WERI-Rb-1 (cell line): ENCODE results near the gene ZSCAN29.

Source experiments
- DNase-seq: peaks from one replicate; pipeline ENCODE4 v3.0.0-alpha.2; 2020
- H3K27ac ChIP-seq: fragments of 250-450 bp; sonication (Bioruptor Pico); 2 replicates; pipeline ENCODE4 v1.5.1; 2020; ENCODE audit warnings: mild to moderate bottlenecking, moderate library complexity
- H3K27me3 ChIP-seq: fragments of 250-450 bp; sonication (Bioruptor Pico); 2 replicates; pipeline ENCODE4 v1.5.1; 2021; ENCODE audit warnings: mild to moderate bottlenecking, low read depth, moderate library complexity; ENCODE audit not compliant: insufficient read depth, severe bottlenecking
- H3K36me3 ChIP-seq: fragments of 250-450 bp; sonication (Bioruptor Pico); 2 replicates; pipeline ENCODE4 v1.5.1; 2020; ENCODE audit warnings: mild to moderate bottlenecking, moderate library complexity
- H3K4me3 ChIP-seq: 2 replicates; pipeline ENCODE4 v1.5.1; 2011; ENCODE audit warnings: low read depth, mild to moderate bottlenecking, control low read depth, low read length
- H3K9me3 ChIP-seq: fragments of 250-450 bp; sonication (Bioruptor Pico); 2 replicates; pipeline ENCODE4 v1.5.1; 2021; ENCODE audit warnings: mild to moderate bottlenecking, moderate library complexity; ENCODE audit not compliant: severe bottlenecking
- CTCF ChIP-seq: IDR thresholded peaks from 2 replicates; pipeline ENCODE4 v1.5.1; 2011; ENCODE audit warnings: low read depth, mild to moderate bottlenecking, control low read depth, inconsistent platforms, low read length

Gene ZSCAN29

GRCh38 chr15:43346305-43346704, 24.5 kb downstream of the ZSCAN29 start:
- H3K27ac ChIP-seq: no peak overlapping the region
- DNase-seq: no peak
- no peaks in the 10 kb centered on the region for H3K27me3 ChIP-seq
- H3K36me3 ChIP-seq: peaks cover 12% of the 10 kb centered on the region
- H3K4me3 ChIP-seq: no peak overlapping the region
- TF ChIP-seq CTCF: no peak
- no peaks in the 10 kb centered on the region for H3K9me3 ChIP-seq

- H3K4me3 ChIP-seq: peak overlapping the region; percentile 66
- no peaks in the 10 kb centered on the region for H3K9me3 ChIP-seq
- H3K27me3 ChIP-seq: no peaks in the 10 kb centered on the region
- H3K36me3 ChIP-seq: peaks cover 23% of the 10 kb centered on the region
- peak overlapping the region; percentile 92 for H3K27ac ChIP-seq
- no peak for DNase-seq
- no peak for TF ChIP-seq CTCF
Observed at GRCh38 chr15:43330780-43331087, 40.1 kb downstream of the ZSCAN29 start.

GRCh38 chr15:43329960-43330779, 40.7 kb downstream of the ZSCAN29 start, which contains the start of gene LCMT2:
Gene LCMT2 (minus strand): TSS chr15:43330573. CDS start chr15:43330489, 84 bp downstream.
- DNase-seq: peak; percentile 91
- Histone ChIP-seq H3K27ac (peak within 1 kb of the TSS; percentile 92), H3K36me3 (peaks cover 23% of the 10 kb centered on the region), H3K9me3 (no peaks in the 10 kb centered on the region), H3K4me3 (peak within 1 kb of the TSS; percentile 66), H3K27me3 (no peaks in the 10 kb centered on the region)
- no peak for TF ChIP-seq CTCF

GRCh38 chr15:43329217-43329959, 41.5 kb downstream of the ZSCAN29 start:
- no peaks in the 10 kb centered on the region for H3K9me3 ChIP-seq
- TF ChIP-seq CTCF: no peak
- peak overlapping the region; percentile 66 for H3K4me3 ChIP-seq
- peaks cover 23% of the 10 kb centered on the region for H3K36me3 ChIP-seq
- no peak for DNase-seq
- H3K27ac ChIP-seq: peak overlapping the region; percentile 92
- H3K27me3 ChIP-seq: no peaks in the 10 kb centered on the region

GRCh38 chr15:43325039-43325684, 45.7 kb downstream of the ZSCAN29 start:
- TF ChIP-seq CTCF: no peak
- no peaks in the 10 kb centered on the region for H3K9me3 ChIP-seq
- H3K36me3 ChIP-seq: peaks cover 17% of the 10 kb centered on the region
- no peak overlapping the region for H3K4me3 ChIP-seq
- DNase-seq: no peak
- H3K27ac ChIP-seq: no peak overlapping the region
- no peaks in the 10 kb centered on the region for H3K27me3 ChIP-seq
